A549 (cell line): ENCODE results near the gene CYB5B.

Experiments used
- KDM1A ChIP-seq: fragments of 200-600 bp; sonication (generic); IDR thresholded peaks from 2 replicates; pipeline ENCODE4 v1.6.1; 2016; ENCODE audit warnings: low read depth, mild to moderate bottlenecking
- MAFK ChIP-seq: fragments of 450-650 bp; IDR thresholded peaks from 2 replicates; pipeline ENCODE4 v1.6.1; 2014; ENCODE audit not compliant: partially characterized antibody
- RAD21 ChIP-seq, 2 experiments: fragments of >200 bp in 1 of 2; sonication (Bioruptor Twin) in 1 of 2; formaldehyde crosslinking in 1 of 2; IDR thresholded peaks in 1 of 2; conservative IDR thresholded peaks in 1 of 2; 2 replicates in 1 of 2; 3 replicates in 1 of 2; pipeline ENCODE4 v1.6.1; 2012 to 2018; ENCODE audit warnings: inconsistent platforms in 1 of 2
- TF ChIP-seq, protein P1 (sequence below): fragments of 250-450 bp; sonication (Bioruptor Pico); IDR thresholded peaks from 2 replicates; pipeline ENCODE4 v1.5.0; 2021; ENCODE audit warnings: mild to moderate bottlenecking, moderate library complexity, borderline replicate concordance
- TF ChIP-seq, protein P2 (sequence below): fragments of >200 bp; sonication (Bioruptor Twin); formaldehyde crosslinking; IDR thresholded peaks from 3 replicates; pipeline ENCODE4 v1.5.1; 2016
- TF ChIP-seq, protein P3 (sequence below): IDR thresholded peaks from 2 replicates; pipeline ENCODE4 v1.6.1; 2012

DNA sequence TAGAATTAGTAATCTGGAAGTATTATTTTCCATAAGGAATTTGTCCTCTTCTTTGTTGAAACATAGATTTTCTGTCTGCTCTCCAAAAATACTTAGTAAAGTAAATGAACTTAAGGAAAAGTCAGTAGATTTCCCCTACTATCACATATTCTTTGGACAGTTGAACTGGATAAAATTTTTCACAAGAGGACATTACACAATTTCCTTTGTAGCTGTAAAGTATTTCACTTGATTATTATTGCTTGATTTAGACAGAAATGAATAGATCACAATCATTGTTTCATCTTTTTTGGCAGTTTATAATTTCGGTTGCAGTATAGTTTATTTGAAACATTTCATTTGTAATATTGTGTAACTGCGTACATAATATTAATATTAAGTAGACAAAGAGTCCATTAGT, 12.5 kb downstream of the CYB5B start:
- TF ChIP-seq KDM1A: no peak
- TF ChIP-seq, protein P1, sequence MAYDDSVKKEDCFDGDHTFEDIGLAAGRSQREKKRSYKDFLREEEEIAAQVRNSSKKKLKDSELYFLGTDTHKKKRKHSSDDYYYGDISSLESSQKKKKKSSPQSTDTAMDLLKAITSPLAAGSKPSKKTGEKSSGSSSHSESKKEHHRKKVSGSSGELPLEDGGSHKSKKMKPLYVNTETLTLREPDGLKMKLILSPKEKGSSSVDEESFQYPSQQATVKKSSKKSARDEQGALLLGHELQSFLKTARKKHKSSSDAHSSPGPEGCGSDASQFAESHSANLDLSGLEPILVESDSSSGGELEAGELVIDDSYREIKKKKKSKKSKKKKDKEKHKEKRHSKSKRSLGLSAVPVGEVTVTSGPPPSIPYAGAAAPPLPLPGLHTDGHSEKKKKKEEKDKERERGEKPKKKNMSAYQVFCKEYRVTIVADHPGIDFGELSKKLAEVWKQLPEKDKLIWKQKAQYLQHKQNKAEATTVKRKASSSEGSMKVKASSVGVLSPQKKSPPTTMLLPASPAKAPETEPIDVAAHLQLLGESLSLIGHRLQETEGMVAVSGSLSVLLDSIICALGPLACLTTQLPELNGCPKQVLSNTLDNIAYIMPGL (CRISPR knock-in tag): no peak
- TF ChIP-seq, protein P2, sequence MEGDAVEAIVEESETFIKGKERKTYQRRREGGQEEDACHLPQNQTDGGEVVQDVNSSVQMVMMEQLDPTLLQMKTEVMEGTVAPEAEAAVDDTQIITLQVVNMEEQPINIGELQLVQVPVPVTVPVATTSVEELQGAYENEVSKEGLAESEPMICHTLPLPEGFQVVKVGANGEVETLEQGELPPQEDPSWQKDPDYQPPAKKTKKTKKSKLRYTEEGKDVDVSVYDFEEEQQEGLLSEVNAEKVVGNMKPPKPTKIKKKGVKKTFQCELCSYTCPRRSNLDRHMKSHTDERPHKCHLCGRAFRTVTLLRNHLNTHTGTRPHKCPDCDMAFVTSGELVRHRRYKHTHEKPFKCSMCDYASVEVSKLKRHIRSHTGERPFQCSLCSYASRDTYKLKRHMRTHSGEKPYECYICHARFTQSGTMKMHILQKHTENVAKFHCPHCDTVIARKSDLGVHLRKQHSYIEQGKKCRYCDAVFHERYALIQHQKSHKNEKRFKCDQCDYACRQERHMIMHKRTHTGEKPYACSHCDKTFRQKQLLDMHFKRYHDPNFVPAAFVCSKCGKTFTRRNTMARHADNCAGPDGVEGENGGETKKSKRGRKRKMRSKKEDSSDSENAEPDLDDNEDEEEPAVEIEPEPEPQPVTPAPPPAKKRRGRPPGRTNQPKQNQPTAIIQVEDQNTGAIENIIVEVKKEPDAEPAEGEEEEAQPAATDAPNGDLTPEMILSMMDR: no peak
- TF ChIP-seq, protein P3, sequence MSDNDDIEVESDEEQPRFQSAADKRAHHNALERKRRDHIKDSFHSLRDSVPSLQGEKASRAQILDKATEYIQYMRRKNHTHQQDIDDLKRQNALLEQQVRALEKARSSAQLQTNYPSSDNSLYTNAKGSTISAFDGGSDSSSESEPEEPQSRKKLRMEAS: no peak
- no peak for TF ChIP-seq MAFK
- no peak for TF ChIP-seq RAD21 (conservative IDR thresholded peaks at IDR 0.05 in 1 of 2, IDR thresholded peaks at IDR 0.05 in 1 of 2)
